IMR-90 (cell line): ENCODE measurements around the gene SLC30A9. TPM values are rescaled to one million over a fixed set of nuclear protein-coding genes. Genes with fewer than 3 reads are reported as not detected.

Experiments used
- ATAC-seq: fragments of 200-7000 bp; cut with Tn5 transposase; 2 replicates; pipeline ENCODE4 v1.9.1; 2020; ENCODE audit warnings: low read depth, mild to moderate bottlenecking, moderate library complexity
- BruUV-seq: library from RNA; stranded (reverse); fragments of 400-500 nt; replicated peaks from 2 replicates; lab custom pipeline; 2021; lab: Mats Ljungman, UMichigan
- CTCF ChIA-PET: fragments of 300-600 bp; formaldehyde crosslinking; extraction: SDS; loops from one replicate; lab custom pipeline; 2021; ENCODE audit warnings: antibody characterized with exemption; lab: Yijun Ruan, JAX
- POLR2A ChIA-PET: fragments of 300-600 bp; sonication (Branson Sonifier 250); formaldehyde crosslinking; loops from one replicate; lab custom pipeline; 2022; ENCODE audit warnings: antibody characterized with exemption; ENCODE audit not compliant: unreplicated experiment; lab: Charles Lee
- DNase-seq: peaks from one replicate; pipeline ENCODE4 v3.0.0; 2013
- H2AFZ ChIP-seq: replicated peaks from 2 replicates; pipeline ENCODE3; 2013; ENCODE audit warnings: low read length, mild to moderate bottlenecking; ENCODE audit not compliant: poor library complexity
- H2AK5ac ChIP-seq: 2 replicates; pipeline ENCODE4 v1.6.1; 2013; ENCODE audit warnings: low read depth, low read length, inconsistent platforms
- H2AK9ac ChIP-seq: replicated peaks from 2 replicates; pipeline ENCODE3; 2013; ENCODE audit warnings: mild to moderate bottlenecking, low read depth, low read length, moderate library complexity; ENCODE audit not compliant: poor library complexity
- H2BK120ac ChIP-seq: 2 replicates; pipeline ENCODE4 v1.6.1; 2013; ENCODE audit warnings: low read depth, low read length, inconsistent platforms
- H2BK15ac ChIP-seq: 3 replicates; pipeline ENCODE4 v1.6.1; 2013; ENCODE audit warnings: low read depth, low read length, inconsistent platforms
- H2BK20ac ChIP-seq: 2 replicates; pipeline ENCODE4 v1.6.1; 2013; ENCODE audit warnings: low read depth, mild to moderate bottlenecking, inconsistent platforms, low read length, moderate library complexity
- H2BK5ac ChIP-seq: 2 replicates; pipeline ENCODE4 v1.6.1; 2013; ENCODE audit warnings: mild to moderate bottlenecking, low read depth, low read length, inconsistent platforms; ENCODE audit not compliant: poor library complexity, severe bottlenecking
- H3K14ac ChIP-seq: replicated peaks from 2 replicates; pipeline ENCODE4 v1.6.1; 2013; ENCODE audit warnings: low read depth, low read length, inconsistent platforms
- H3K18ac ChIP-seq: 2 replicates; pipeline ENCODE4 v1.6.1; 2013; ENCODE audit warnings: low read depth, low read length, control low read depth
- H3K23ac ChIP-seq: 2 replicates; pipeline ENCODE4 v1.6.1; 2013; ENCODE audit warnings: low read depth, low read length, inconsistent platforms
- H3K27ac ChIP-seq: 2 replicates; pipeline ENCODE4 v1.5.1; 2013; ENCODE audit warnings: mild to moderate bottlenecking, control low read depth, low read length; ENCODE audit not compliant: insufficient read depth
- H3K27me3 ChIP-seq: 2 replicates; pipeline ENCODE4 v1.6.1; 2013; ENCODE audit warnings: low read length; ENCODE audit not compliant: control insufficient read depth, insufficient read depth
- H3K36me3 ChIP-seq: 2 replicates; pipeline ENCODE4 v1.6.1; 2013; ENCODE audit warnings: low read length, mixed read lengths; ENCODE audit not compliant: control insufficient read depth, insufficient read depth
- H3K4ac ChIP-seq: 2 replicates; pipeline ENCODE4 v1.6.1; 2013; ENCODE audit warnings: low read depth, low read length, inconsistent platforms
- H3K4me1 ChIP-seq: 2 replicates; pipeline ENCODE4 v1.6.1; 2013; ENCODE audit warnings: low read length, mixed read lengths; ENCODE audit not compliant: control insufficient read depth, insufficient read depth
- H3K4me2 ChIP-seq: 2 replicates; pipeline ENCODE4 v1.6.1; 2013; ENCODE audit warnings: low read depth, mild to moderate bottlenecking, control low read depth, low read length, moderate library complexity
- H3K4me3 ChIP-seq: 2 replicates; pipeline ENCODE4 v1.5.1; 2013; ENCODE audit warnings: low read depth, mild to moderate bottlenecking, control low read depth, low read length, moderate library complexity; ENCODE audit not compliant: insufficient read depth
- H3K56ac ChIP-seq: 2 replicates; pipeline ENCODE4 v1.6.1; 2013; ENCODE audit warnings: low read length, inconsistent platforms; ENCODE audit not compliant: insufficient read depth; ENCODE audit errors: extremely low read depth
- H3K79me1 ChIP-seq, 2 experiments: 2 replicates each; pipeline ENCODE4 v1.6.1; 2013; ENCODE audit warnings: low read length in 2 of 2, inconsistent platforms in 1 of 2, low read depth in 1 of 2
- H3K9ac ChIP-seq: 2 replicates; pipeline ENCODE4 v1.6.1; 2013; ENCODE audit warnings: low read depth, low read length, control low read depth
- H3K9me1 ChIP-seq: 2 replicates; pipeline ENCODE4 v1.6.1; 2013; ENCODE audit warnings: low read length, inconsistent platforms; ENCODE audit not compliant: insufficient read depth
- H3K9me3 ChIP-seq: 2 replicates; pipeline ENCODE4 v1.6.1; 2013; ENCODE audit warnings: low read length; ENCODE audit not compliant: control insufficient read depth, insufficient read depth
- H4K20me1 ChIP-seq: 2 replicates; pipeline ENCODE4 v1.6.1; 2013; ENCODE audit warnings: low read length, inconsistent platforms; ENCODE audit not compliant: insufficient read depth
- H4K5ac ChIP-seq: 2 replicates; pipeline ENCODE4 v1.6.1; 2013; ENCODE audit warnings: mild to moderate bottlenecking, low read depth, low read length, control low read depth
- H4K8ac ChIP-seq, 2 experiments: 2 replicates each; pipeline ENCODE4 v1.6.1; 2013; ENCODE audit warnings: low read depth in 2 of 2, low read length in 2 of 2, control low read depth in 1 of 2, inconsistent platforms in 1 of 2
- H4K91ac ChIP-seq: 2 replicates; pipeline ENCODE4 v1.6.1; 2013; ENCODE audit warnings: low read depth, low read length, inconsistent platforms; ENCODE audit not compliant: insufficient read depth
- BHLHE40 ChIP-seq: fragments of 150-350 bp; IDR thresholded peaks from 2 replicates; pipeline ENCODE4 v1.6.1; 2016; ENCODE audit warnings: mild to moderate bottlenecking, low read depth, low read length
- CEBPB ChIP-seq: IDR thresholded peaks from 2 replicates; pipeline ENCODE4 v1.6.1; 2012; ENCODE audit warnings: low read depth, low read length, improper control_type of control experiment
- CHD1 ChIP-seq: IDR thresholded peaks from 2 replicates; pipeline ENCODE4 v1.6.1; 2012; ENCODE audit warnings: low read depth, low read length, improper control_type of control experiment
- FOS ChIP-seq: fragments of 150-350 bp; IDR thresholded peaks from 2 replicates; pipeline ENCODE4 v1.6.1; 2016; ENCODE audit warnings: low read depth, low read length
- MAFK ChIP-seq: IDR thresholded peaks from 2 replicates; pipeline ENCODE4 v1.6.1; 2012; ENCODE audit warnings: low read depth, low read length, improper control_type of control experiment
- MAZ ChIP-seq: IDR thresholded peaks from 2 replicates; pipeline ENCODE4 v1.6.1; 2012; ENCODE audit warnings: low read depth, mild to moderate bottlenecking, low read length, improper control_type of control experiment, moderate library complexity, borderline replicate concordance
- MXI1 ChIP-seq: IDR thresholded peaks from 2 replicates; pipeline ENCODE4 v1.6.1; 2012; ENCODE audit warnings: low read depth, mild to moderate bottlenecking, low read length, moderate library complexity, borderline replicate concordance
- NFE2L2 ChIP-seq: fragments of 150-350 bp; IDR thresholded peaks from 2 replicates; pipeline ENCODE4 v1.6.1; 2016; ENCODE audit warnings: low read depth, mild to moderate bottlenecking, low read length
- POLR2A ChIP-seq: IDR thresholded peaks from 2 replicates; pipeline ENCODE4 v1.6.1; 2012; ENCODE audit warnings: mild to moderate bottlenecking, low read depth, low read length
- RAD21 ChIP-seq: IDR thresholded peaks from 2 replicates; pipeline ENCODE4 v1.6.1; 2012; ENCODE audit warnings: low read length, improper control_type of control experiment
- RCOR1 ChIP-seq: IDR thresholded peaks from 2 replicates; pipeline ENCODE4 v1.6.1; 2012; ENCODE audit warnings: mild to moderate bottlenecking, low read length, improper control_type of control experiment; ENCODE audit not compliant: insufficient replicate concordance
- RFX5 ChIP-seq: IDR thresholded peaks from 2 replicates; pipeline ENCODE4 v1.8.0; 2012; ENCODE audit warnings: low read depth, mild to moderate bottlenecking, low read length, moderate library complexity
- SMC3 ChIP-seq: fragments of 150-350 bp; IDR thresholded peaks from 2 replicates; pipeline ENCODE4 v1.6.1; 2016; ENCODE audit warnings: low read depth, mild to moderate bottlenecking, antibody characterized with exemption, low read length, moderate library complexity
- dilution Hi-C: fragments of 300-500 bp; cut with HindIII; formaldehyde crosslinking; loops from one replicate; pipeline ENCODE4 v1.14.3; 2018; ENCODE audit warnings: low sequenced_read_pairs; ENCODE audit not compliant: unreplicated experiment
- in situ Hi-C: fragments of 300-500 bp; cut with MboI; formaldehyde crosslinking; loops from 3 replicates; pipeline ENCODE4 v1.14.3; 2019; ENCODE audit warnings: low sequenced_read_pairs, inconsistent platforms, mixed read lengths
- intact Hi-C: fragments of 100-400 bp; cut with micrococcal nuclease; formaldehyde crosslinking; loops from 2 replicates; pipeline ENCODE4 v1.10.0; 2022
- polyA plus RNA-seq, 3 experiments: library from polyadenylated mRNA; depleted of rRNA; stranded (reverse); fragments of >200 nt; gene quantifications; 2 replicates each; pipeline ENCODE4 v1.2.3, GENCODE V29; 2012; ENCODE audit warnings: low replicate concordance in 1 of 3
- total RNA-seq: library from RNA; depleted of rRNA; stranded (reverse); fragments of >200 nt; gene quantifications from 2 replicates; pipeline ENCODE4 v1.2.3, GENCODE V29; 2012
- TF ChIP-seq, protein P1 (sequence below): fragments of 150-350 bp; IDR thresholded peaks from 2 replicates; pipeline ENCODE4 v1.6.1; 2016; ENCODE audit warnings: low read depth, mild to moderate bottlenecking, low read length, moderate library complexity, borderline replicate concordance
- TF ChIP-seq, protein P2 (sequence below): conservative IDR thresholded peaks from 2 replicates; pipeline ENCODE4 v1.5.1; 2012; ENCODE audit warnings: mild to moderate bottlenecking, low read depth, low read length, improper control_type of control experiment

The SLC30A9 gene
- total and polyA plus RNA-seq, 2 of the 4 experiments (the other 2 are of a cell fraction) = 32.0 to 72.6 TPM

DNA sequence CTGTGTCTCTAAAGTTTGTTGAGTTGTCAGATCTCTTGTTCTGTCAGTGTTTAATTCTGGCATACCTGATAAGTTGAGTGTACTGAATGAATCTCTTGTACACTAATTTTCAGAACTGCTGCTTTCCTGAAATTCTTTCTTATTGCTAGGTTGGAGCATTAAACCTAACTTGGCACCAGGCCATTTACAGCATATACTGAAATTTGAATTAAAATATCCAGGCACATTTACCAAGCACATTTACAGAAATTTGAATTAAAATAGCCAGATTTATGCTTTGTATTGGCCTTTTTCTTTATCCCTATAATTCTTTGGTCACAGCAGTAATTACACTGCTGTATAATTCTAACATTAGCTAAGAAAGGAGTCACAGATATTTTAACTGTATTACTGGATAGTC lies 46.2 kb upstream of the SLC30A9 start:
- Histone ChIP-seq H3K18ac (no peak overlapping the region), H3K4ac (no peak overlapping the region), H3K56ac (no peak overlapping the region), H3K4me2 (no peak overlapping the region), H3K23ac (no peak overlapping the region), H4K20me1 (peaks cover 2% of the 10 kb centered on the region; the same call in 1 of the 2 replicates), H2AFZ (no peak overlapping the region), H4K8ac (no peak overlapping the region), H3K9ac (no peak overlapping the region), H4K91ac (no peak overlapping the region), H2BK20ac (no peak overlapping the region), H2AK5ac (no peak overlapping the region), H3K9me3 (no peaks in the 10 kb centered on the region), H3K9me1 (0 out of 2 replicates have a peak, but pooled peaks cover under 1% of the 10 kb centered on the region), H4K5ac (no peak overlapping the region), H3K4me3 (no peak overlapping the region), H3K36me3 (peaks cover 3% of the 10 kb centered on the region), H2BK15ac (no peak overlapping the region), H3K79me1 (peaks cover 6 to 9% of the 10 kb centered on the region in 2 experiments), H3K27ac (no peak overlapping the region), H3K14ac (no peak overlapping the region), H2BK120ac (no peak overlapping the region), H2AK9ac (no peak overlapping the region), H3K4me1 (peaks cover 2% of the 10 kb centered on the region; the same call in 1 of the 2 replicates), H3K27me3 (no peaks in the 10 kb centered on the region), H2BK5ac (no peak overlapping the region)
- dilution Hi-C loops (no loop called here), in situ Hi-C loops (no loop called here), intact Hi-C loops (no loop called here)
- BruUV-seq = no TSS peak
- ChIA-PET POLR2A (no interaction called here), CTCF (no interaction called here)
- DNase-seq = no peak
- no peak for TF ChIP-seq MAZ
- TF ChIP-seq RFX5 = no peak
- TF ChIP-seq, protein P1, sequence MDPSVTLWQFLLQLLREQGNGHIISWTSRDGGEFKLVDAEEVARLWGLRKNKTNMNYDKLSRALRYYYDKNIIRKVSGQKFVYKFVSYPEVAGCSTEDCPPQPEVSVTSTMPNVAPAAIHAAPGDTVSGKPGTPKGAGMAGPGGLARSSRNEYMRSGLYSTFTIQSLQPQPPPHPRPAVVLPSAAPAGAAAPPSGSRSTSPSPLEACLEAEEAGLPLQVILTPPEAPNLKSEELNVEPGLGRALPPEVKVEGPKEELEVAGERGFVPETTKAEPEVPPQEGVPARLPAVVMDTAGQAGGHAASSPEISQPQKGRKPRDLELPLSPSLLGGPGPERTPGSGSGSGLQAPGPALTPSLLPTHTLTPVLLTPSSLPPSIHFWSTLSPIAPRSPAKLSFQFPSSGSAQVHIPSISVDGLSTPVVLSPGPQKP = no peak
- TF ChIP-seq SMC3 = no peak
- TF ChIP-seq CEBPB = no peak
- no peak for TF ChIP-seq MAFK
- TF ChIP-seq RCOR1 = no peak
- TF ChIP-seq CHD1 = no peak
- TF ChIP-seq, protein P2, sequence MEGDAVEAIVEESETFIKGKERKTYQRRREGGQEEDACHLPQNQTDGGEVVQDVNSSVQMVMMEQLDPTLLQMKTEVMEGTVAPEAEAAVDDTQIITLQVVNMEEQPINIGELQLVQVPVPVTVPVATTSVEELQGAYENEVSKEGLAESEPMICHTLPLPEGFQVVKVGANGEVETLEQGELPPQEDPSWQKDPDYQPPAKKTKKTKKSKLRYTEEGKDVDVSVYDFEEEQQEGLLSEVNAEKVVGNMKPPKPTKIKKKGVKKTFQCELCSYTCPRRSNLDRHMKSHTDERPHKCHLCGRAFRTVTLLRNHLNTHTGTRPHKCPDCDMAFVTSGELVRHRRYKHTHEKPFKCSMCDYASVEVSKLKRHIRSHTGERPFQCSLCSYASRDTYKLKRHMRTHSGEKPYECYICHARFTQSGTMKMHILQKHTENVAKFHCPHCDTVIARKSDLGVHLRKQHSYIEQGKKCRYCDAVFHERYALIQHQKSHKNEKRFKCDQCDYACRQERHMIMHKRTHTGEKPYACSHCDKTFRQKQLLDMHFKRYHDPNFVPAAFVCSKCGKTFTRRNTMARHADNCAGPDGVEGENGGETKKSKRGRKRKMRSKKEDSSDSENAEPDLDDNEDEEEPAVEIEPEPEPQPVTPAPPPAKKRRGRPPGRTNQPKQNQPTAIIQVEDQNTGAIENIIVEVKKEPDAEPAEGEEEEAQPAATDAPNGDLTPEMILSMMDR = no peak
- no peak for TF ChIP-seq BHLHE40
- no peak for TF ChIP-seq RAD21
- no peak for TF ChIP-seq MXI1
- no peak for TF ChIP-seq POLR2A
- no peak for TF ChIP-seq FOS
- TF ChIP-seq NFE2L2 = no peak
- ATAC-seq = no peak
